Stimulated activated CD4-positive, alpha-beta T cell treated with anti-CD3 and anti-CD28 coated beads, Interleukin-1b, Interleukin-23, amount 100 ng/mL, for 1 hour (primary cell): ENCODE data around the gene FMO3.

Experiments
- DNase-seq, 2 donors: peaks; one replicate each; pipeline ENCODE4 v3.0.0-alpha.2; 2020; ENCODE audit warnings: low read depth in 2 of 2

FMO3 gene

GRCh38 chr1:171090604-171091003, at the start of gene FMO3:
TSS of gene FMO3 (plus strand) at chr1:171090905. CDS start at chr1:171092659, 1,754 bp downstream.
- no peak for DNase-seq

- DNase-seq = no peak
Measured at GRCh38 chr1:171048014-171048413, 42.7 kb upstream of the FMO3 start.

- no peak for DNase-seq
Measured at GRCh38 chr1:171052977-171053376, 37.7 kb upstream of the FMO3 start.

- DNase-seq = no peak
Measured at GRCh38 chr1:171055966-171056643, 34.6 kb upstream of the FMO3 start.

- no peak for DNase-seq
Measured at GRCh38 chr1:171061425-171062143, 29.1 kb upstream of the FMO3 start.

- no peak for DNase-seq
Measured at GRCh38 chr1:171062902-171063301, 27.8 kb upstream of the FMO3 start.

- DNase-seq = no peak
Measured at GRCh38 chr1:171075041-171075440, 15.7 kb upstream of the FMO3 start.

- no peak for DNase-seq
Measured at GRCh38 chr1:171081314-171081753, 9.4 kb upstream of the FMO3 start.

GRCh38 chr1:171081763-171082201, 8.9 kb upstream of the FMO3 start:
- no peak for DNase-seq

- no peak for DNase-seq
Measured at GRCh38 chr1:171082606-171083005, 8.1 kb upstream of the FMO3 start.

GRCh38 chr1:171083222-171083621, 7.5 kb upstream of the FMO3 start:
- no peak for DNase-seq

- no peak for DNase-seq
Measured at GRCh38 chr1:171084091-171084490, 6.6 kb upstream of the FMO3 start.

GRCh38 chr1:171084870-171085269, 5.8 kb upstream of the FMO3 start:
- no peak for DNase-seq

- no peak for DNase-seq
Measured at GRCh38 chr1:171087896-171088295, 2.8 kb upstream of the FMO3 start.

GRCh38 chr1:171103862-171104261, 13.2 kb downstream of the FMO3 start:
- DNase-seq = no peak

- DNase-seq = no peak
Measured at GRCh38 chr1:171107262-171107940, 16.7 kb downstream of the FMO3 start.

GRCh38 chr1:171107969-171108368, 17.3 kb downstream of the FMO3 start:
- DNase-seq = no peak

GRCh38 chr1:171109966-171110365, 19.3 kb downstream of the FMO3 start:
- no peak for DNase-seq

GRCh38 chr1:171110621-171111326, 20.1 kb downstream of the FMO3 start:
- DNase-seq = no peak

- DNase-seq = no peak
Measured at GRCh38 chr1:171112119-171112518, 21.4 kb downstream of the FMO3 start.

GRCh38 chr1:171113382-171113781, 22.7 kb downstream of the FMO3 start:
- no peak for DNase-seq

GRCh38 chr1:171115280-171115897, 24.7 kb downstream of the FMO3 start:
- no peak for DNase-seq
